IPS-11a (cell line): ENCODE measurements around the gene GJA5.

Experiments used
- H3K4me3 ChIP-seq: one replicate; pipeline ENCODE4 v1.5.1; 2013; ENCODE audit warnings: low read depth, low read length, control low read depth

GJA5 gene

GRCh38 chr1:147760481-147761260, at the start of gene GJA5:
GJA5 (minus strand) TSS chr1:147760602; CDS start chr1:147759238, 1,364 bp downstream.
- H3K4me3 ChIP-seq = no peak within 1 kb of the TSS

- H3K4me3 ChIP-seq = no peak overlapping the region
Observed at GRCh38 chr1:147809236-147809635, 48.8 kb upstream of the GJA5 start.

- H3K4me3 ChIP-seq = no peak overlapping the region
Observed at GRCh38 chr1:147808025-147808424, 47.6 kb upstream of the GJA5 start.

- H3K4me3 ChIP-seq = no peak overlapping the region
Observed at GRCh38 chr1:147807405-147807804, 47.0 kb upstream of the GJA5 start.

- H3K4me3 ChIP-seq = no peak overlapping the region
Observed at GRCh38 chr1:147804942-147805723, 44.7 kb upstream of the GJA5 start.

GRCh38 chr1:147800804-147801203, 40.4 kb upstream of the GJA5 start:
- H3K4me3 ChIP-seq = no peak overlapping the region

GRCh38 chr1:147798731-147799130, 38.3 kb upstream of the GJA5 start:
- no peak overlapping the region for H3K4me3 ChIP-seq

- no peak overlapping the region for H3K4me3 ChIP-seq
Observed at GRCh38 chr1:147794570-147794969, 34.2 kb upstream of the GJA5 start.

- H3K4me3 ChIP-seq = no peak overlapping the region
Observed at GRCh38 chr1:147791876-147792275, 31.5 kb upstream of the GJA5 start.

GRCh38 chr1:147787765-147788164, 27.4 kb upstream of the GJA5 start:
- H3K4me3 ChIP-seq = no peak overlapping the region

- no peak overlapping the region for H3K4me3 ChIP-seq
Observed at GRCh38 chr1:147786536-147786935, 26.1 kb upstream of the GJA5 start.

GRCh38 chr1:147785794-147786506, 25.5 kb upstream of the GJA5 start:
- no peak overlapping the region for H3K4me3 ChIP-seq

- H3K4me3 ChIP-seq = no peak overlapping the region
Observed at GRCh38 chr1:147784941-147785340, 24.5 kb upstream of the GJA5 start.

- H3K4me3 ChIP-seq = no peak overlapping the region
Observed at GRCh38 chr1:147781056-147781471, 20.7 kb upstream of the GJA5 start.

GRCh38 chr1:147777694-147778093, 17.3 kb upstream of the GJA5 start:
- H3K4me3 ChIP-seq = no peak overlapping the region

- no peak overlapping the region for H3K4me3 ChIP-seq
Observed at GRCh38 chr1:147773215-147773715, 12.9 kb upstream of the GJA5 start.

GRCh38 chr1:147772570-147772969, 12.2 kb upstream of the GJA5 start:
- no peak overlapping the region for H3K4me3 ChIP-seq

GRCh38 chr1:147771226-147772125, 11.1 kb upstream of the GJA5 start:
- no peak overlapping the region for H3K4me3 ChIP-seq

- H3K4me3 ChIP-seq = no peak overlapping the region
Observed at GRCh38 chr1:147769106-147769505, 8.7 kb upstream of the GJA5 start.

- H3K4me3 ChIP-seq = no peak overlapping the region
Observed at GRCh38 chr1:147768582-147768981, 8.2 kb upstream of the GJA5 start.
